NCI-H2107 treated with DMSO at 0.1 percent for 48 hours (cell line): ENCODE data around the gene JRKL.
"Not testable (repeated sequence)": the region's sequence is repeated elsewhere in the genome, so short reads cannot be mapped to it uniquely, and the experiment has no call there.

Experiments
- DNase-seq: peaks from one replicate; lab custom pipeline; 2025; ENCODE audit not compliant: unreplicated experiment; lab: John Stamatoyannopoulos, UW

Gene JRKL

DNA sequence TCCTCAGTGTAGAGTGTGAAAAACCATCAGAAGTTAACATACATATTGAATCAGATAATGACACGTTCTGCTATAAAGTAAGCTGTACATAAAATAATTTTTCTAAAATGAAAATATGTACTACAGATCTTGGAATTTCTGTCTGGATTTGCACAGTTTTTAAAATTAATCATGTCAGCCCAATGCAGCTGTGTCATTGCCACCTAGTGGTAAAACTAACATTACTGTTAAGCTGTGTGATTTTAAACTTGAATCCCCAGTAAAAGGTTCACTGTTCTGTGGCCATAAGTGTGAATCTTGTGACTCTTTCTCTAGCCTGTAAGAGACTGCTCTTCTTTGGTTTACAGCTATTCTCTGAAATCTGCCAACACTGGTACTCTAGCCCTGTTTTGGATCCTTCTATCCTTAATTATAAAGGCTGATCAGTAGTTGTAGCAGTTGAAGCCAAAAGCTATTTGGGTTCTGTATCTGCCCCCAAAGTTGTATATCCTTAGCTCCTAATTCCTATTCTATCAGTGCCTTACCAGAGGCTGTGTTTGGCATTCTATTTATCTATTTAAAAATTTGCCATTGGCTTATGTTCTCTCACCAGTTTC, 4.0 kb downstream of the JRKL start:
- DNase-seq: no peak

DNA sequence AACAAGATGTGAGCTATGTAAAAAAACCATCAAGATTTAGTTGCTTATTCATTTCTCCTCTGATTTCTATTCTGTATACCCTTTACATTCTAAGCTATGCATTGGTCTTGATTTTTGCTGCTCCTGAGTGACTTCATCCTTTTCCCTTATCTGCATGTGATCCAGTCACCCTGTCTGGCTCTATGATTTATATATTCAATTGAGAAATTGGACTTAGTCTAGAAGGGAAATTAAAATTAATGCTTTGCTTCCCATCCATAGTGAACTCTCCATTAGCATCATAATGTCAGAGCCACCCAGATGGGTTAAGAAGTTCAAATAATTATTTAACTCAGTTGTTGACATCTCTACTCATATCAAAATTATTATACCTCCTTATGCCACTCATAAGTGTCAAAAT, 5.0 kb downstream of the JRKL start:
- DNase-seq: no peak

DNA sequence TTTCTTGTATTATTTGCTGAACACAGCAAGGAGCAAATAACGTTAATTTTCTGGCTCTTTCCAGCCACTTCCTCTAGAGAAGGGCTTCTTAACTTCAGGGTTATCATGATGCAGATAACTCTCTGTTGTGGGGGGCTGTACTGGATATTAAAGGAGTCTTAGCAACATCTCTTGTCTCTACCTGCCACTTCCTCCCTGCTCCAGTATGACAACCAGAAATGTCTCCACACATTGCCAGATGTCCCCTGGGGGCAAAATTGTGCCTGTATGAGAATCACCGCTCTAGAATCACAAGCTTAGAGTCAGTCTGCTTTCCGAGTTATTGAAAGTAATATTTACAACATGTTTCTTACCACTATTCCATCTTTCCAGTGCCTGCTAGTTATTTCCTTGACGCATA, 6.8 kb downstream of the JRKL start:
- DNase-seq: no peak

DNA sequence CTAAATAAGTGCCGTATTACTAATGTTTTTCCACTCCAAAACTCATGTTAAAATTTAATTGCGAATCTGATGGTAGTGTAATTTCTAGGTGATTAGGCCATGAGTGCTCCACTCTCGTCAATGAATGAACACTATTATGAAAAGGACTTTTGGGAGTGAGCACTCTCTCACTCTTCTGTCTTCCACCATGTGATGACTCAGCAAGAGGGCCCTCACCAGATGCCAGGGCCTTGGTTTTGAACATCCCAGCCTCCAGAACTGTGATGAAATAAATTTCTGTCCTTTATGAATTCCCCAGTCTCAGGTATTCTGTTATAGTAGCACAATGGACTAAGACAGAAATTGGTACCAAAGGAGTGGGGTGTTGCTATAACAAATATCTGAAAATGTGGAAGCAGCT, 8.1 kb downstream of the JRKL start:
- no peak for DNase-seq

DNA sequence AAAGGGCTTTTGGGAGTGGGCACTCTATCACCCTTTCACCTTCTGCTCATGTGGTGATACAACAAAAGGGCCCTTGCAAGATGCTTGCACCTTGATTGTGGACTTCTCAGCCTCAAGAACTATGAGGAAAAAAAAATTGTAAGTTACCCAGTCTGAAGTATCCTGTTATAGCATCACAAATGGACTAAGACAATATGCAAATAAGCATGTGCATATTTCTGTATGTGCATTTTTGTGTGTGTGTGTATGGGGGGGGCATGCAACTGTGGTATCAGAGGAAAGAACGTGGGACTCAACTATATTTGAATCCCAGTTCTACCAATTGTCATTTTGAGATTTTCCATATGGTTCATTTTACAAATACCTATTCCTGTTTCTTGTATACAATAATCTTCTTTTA, 10.9 kb downstream of the JRKL start:
- no peak for DNase-seq

DNA sequence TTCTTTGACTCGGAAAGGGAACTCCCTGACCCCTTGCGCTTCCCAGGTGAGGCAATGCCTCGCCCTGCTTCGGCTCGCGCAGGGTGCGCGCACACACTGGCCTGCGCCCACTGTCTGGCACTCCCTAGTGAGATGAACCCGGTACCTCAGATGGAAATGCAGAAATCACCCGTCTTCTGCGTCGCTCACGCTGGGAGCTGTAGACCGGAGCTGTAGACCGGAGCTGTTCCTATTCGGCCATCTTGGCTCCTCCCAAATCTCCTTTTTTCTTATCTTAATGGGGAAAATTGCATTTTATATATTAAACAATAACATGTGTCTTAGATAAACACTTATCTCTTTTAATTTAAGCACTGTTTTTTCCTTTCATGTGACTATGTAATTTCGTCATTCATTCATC, 21.6 kb downstream of the JRKL start:
- DNase-seq: not testable (repeated sequence)

DNA sequence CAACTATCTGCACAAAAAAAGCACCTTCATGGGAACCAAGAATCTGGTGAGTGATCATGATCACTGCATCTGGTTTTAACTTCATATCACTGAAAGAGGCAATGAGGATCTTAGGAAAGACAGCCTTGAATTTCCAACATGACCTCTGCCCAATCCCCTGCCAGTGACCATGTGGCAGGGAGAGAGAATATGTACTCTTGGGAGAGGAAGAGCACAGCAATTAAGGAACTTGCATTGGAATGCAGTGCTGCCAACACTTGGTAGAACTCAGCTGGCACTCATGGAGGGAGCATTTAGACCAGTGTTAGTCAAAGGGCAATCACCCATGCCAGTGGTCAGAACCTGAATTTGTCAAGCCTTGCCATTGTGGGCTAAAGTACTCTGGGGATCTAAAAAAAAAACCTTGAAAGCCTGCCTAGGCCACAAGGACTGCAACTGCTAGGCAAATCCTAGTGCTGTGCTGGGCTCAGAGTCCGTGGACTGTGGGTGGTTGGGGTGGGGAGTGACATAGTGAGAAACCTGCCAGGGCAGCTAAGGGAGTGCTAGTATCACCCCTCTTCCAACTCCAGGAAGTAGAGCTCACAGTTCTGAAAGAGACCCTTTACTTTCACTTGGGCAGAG, 23.1 kb downstream of the JRKL start:
- no peak for DNase-seq

DNA sequence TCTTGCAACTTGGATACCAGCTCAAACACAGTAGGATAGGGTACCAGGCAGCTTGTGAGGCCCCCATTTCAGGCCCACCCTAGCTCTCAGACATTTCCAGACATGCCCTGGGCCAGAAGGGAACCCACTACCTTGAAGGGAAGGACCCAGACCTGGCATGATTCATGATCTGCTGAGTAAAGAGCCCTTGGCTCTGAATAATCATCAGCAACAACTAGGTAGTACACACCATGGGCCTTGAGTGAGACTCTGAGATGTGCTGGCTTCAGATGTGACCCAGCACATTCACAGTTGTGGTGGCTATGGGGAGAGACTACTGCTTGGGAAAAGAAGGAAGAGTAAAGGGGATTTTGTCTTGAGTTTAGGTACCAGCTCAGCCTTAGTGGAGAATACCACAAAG, 23.6 kb downstream of the JRKL start:
- DNase-seq: no peak

DNA sequence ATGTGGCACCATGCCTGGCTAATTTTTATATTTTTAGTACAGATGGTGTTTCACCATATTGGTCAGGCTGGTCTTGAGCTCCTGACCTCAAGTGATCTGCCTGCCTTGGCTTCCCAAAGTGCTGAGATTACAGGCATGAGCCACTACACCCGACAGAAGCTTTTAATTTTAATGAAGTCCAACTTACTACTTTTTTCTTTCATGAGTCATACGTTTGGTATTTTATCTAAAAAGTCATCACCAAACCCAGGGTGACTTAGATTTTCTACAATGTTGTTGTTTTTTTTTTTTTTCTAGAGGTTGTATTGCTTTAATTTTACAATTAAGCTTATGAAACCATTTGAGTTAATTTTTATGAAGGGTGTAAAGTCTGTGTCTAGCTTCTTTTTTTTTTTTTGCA, 34.9 kb downstream of the JRKL start:
- DNase-seq: no peak

DNA sequence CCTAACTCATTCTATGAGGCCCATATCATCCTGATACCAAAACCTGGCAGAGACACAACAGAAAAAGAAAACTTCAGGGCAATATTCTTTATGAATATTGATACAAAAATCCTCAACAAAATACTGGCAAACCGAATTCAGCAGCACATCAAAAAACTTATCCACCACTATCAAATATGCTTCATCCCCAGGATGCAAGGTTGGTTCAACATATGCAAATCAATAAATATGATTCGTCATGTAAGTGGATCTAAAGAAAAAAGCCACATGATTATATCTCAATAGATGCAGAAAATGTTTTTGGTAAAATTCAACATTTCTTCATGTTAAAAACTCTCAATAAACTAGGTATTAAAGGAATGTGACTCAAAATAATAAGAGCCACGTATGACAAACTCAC, 40.9 kb downstream of the JRKL start:
- no peak for DNase-seq

DNA sequence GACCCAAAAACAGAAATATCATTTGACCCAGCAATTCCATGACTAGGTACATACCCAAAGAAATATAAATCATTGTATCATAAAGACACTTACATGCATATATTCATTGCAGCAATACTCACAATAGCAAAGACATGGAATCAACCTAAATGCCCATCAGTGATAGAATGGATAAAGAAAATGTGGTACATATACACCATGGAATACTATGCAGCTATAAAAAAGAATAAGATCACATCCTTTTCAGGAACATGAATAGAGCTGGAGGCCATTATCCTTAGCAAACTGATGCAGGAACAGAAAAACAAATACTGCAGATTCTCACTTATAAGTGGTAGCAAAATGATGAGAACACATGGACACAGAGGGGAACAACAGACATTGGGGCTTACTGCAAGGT, 42.8 kb downstream of the JRKL start:
- DNase-seq: not testable (repeated sequence)
